GM19025 (cell line): ENCODE measurements around the gene PSAP.

Source experiments
- ATAC-seq: cut with Tn5 transposase; IDR thresholded peaks from one replicate; pipeline ENCODE4 v1.9.1; 2021; ENCODE audit warnings: mild to moderate bottlenecking, low read depth, moderate library complexity; ENCODE audit not compliant: unreplicated experiment

The PSAP gene

DNA sequence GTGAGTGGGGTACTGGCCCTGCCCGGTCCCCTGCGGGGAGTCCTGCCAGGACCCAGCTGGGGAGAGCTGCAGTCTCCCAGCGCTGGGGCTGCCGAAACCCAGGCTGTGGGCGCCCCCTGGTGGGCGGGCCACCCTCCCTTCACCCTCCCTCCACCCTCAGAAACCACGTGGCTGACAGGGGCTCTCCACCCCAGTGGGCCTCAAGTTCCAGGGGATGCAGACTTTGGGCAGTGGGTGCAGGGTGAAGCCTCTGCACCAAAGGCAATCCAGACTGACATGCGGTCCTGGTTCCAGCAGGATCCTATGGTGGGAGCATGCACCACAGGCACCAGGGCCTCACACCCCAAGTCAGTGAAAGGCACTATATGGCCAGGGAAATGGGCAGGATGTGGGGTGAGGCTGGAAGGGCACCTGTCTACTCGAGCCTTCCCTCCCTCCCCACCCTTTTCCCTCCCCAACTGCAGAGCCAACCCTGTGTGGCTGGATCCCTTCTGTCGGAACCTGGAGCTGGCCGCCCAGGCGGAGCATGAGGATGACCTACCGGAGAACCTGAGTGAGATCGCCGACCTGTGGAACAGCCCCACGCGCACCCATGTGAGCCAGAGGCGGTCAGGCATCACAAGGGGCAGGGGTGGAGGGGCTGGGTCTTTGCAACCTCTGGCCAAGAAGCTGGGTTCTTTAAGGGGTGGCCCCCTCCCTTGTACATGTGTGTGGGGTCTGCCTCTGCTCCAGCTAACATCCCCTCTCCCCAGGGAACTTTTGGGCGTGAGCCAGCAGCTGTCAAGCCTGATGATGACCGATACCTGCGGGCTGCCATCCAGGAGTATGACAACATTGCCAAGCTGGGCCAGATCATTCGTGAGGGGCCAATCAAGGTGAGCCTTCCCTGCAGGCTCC, 38.8 kb downstream of the PSAP start:
- ATAC-seq, result peak; percentile 73

DNA sequence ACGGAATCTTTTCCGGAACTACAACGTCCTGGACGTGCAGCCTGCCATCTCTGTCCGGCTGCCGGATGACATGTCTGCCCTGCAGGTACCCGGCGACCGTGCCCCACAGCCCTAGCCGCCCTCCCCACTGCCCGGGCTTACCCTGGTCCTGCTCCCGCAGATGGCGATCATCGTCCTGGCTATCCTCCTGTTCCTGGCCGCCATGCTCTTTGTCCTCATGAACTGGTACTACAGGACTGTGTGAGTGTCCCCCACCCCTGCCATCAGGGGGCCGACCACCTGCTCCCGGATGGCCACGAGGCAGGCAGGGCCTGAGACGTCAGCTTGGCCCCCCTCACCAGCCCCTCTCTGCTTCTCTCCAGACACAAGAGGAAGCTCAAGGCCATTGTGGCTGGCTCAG, 39.7 kb downstream of the PSAP start:
- ATAC-seq, result no peak

- no peak for ATAC-seq
Observed at GRCh38 chr10:71810048-71810750, 40.9 kb downstream of the PSAP start.

DNA sequence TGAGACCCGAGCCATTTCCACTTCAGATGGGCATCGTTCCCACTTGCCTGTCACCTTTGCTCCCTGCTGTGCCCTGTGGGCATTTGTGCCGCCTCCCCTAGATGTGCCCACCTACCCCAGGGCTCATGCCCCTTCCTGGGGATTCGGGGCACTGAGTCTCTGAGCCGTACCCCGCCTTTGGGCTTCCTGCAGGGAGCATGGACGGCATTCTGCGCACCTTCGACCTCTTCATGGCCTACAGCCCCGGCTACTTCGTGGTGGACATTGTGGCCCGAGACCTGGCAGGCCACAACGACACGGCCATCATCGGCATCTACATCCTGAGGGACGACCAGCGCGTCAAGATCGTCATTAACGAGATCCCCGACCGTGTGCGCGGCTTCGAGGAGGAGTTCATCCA, 41.4 kb downstream of the PSAP start:
- ATAC-seq, result no peak

GRCh38 chr10:71807557-71808510, 43.2 kb downstream of the PSAP start:
- no peak for ATAC-seq

DNA sequence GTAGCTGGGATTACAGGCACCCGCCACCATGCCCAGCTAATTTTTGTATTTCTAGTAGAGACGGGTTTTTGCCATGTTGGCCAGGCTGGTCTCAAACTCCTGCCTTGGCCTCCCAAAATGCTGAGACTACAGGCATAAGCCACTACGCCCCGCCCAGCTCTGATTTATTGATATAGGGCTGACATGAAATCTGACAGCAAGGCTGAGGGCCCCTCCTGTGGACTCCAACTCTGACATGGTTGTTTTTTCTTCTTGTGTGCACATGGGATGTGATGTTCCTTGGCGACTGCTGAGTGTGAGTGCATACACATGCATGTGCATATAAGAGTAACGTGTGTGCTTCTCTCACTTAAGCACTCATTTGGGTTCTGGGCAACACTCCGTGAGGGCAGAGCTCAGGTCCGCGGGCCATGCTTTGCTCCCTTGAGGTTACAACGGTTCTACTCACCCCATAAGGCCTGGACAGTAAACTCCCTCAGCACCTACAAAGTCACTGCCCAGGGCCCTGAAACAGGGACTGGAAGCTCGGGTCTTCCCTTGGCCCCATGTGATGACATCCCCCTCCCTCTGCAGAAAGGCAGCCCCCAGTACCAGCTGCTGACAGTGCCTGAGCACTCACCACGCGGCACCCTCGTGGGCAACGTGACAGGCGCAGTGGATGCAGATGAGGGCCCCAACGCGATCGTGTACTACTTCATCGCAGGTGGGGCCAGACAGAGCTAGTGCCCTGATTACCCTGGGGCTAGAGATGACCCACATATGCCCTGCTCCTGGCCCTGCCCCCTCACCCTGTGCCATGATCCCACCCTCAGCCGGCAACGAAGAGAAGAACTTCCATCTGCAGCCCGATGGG, 44.1 kb downstream of the PSAP start:
- no peak for ATAC-seq

- ATAC-seq, result no peak
Observed at GRCh38 chr10:71805776-71806703, 45.0 kb downstream of the PSAP start.

DNA sequence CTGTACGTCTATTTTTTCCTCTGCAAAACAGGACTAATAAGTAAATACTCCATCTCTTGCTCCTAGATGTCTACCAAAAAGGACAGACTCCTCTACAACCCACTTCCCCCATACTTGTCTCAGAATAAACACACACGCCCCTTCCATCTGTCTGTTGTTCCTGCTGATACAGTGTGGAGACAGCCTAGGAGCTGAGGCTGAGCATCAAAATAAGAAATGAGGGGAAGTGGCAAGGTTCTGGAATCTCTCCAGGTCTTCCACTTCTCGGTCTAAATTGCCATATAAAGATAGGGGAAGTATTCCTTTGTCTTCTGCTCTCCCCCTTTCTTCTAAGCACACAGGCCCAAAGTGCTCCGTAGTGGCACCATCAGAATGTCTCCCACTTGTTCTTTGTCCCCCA, 47.0 kb downstream of the PSAP start:
- no peak for ATAC-seq

- no peak for ATAC-seq
Observed at GRCh38 chr10:71802715-71803488, 48.1 kb downstream of the PSAP start.

GRCh38 chr10:71802235-71802634, 48.8 kb downstream of the PSAP start:
- ATAC-seq, result no peak

DNA sequence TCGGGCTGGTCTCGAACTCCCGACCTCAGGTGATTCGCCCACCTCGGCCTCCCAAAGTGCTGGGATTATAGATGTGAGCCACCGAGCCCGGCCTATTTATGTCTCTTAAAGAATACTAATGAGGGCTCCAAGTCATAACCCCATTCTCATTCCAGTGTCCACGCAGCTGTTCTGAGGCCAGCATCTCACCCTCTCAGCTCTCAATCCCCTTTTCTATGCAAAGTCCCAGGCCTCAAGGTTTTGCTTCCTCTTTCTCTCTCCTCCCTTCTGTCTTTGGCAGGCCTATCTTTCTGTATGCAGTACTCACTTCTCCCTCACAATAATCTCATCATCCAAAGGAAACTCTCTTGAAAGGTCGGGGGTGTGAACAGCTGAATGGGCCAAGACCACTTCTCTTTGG, 49.7 kb downstream of the PSAP start:
- ATAC-seq, result no peak

GRCh38 chr10:71799608-71800453, 51.2 kb downstream of the PSAP start:
- ATAC-seq, result no peak

DNA sequence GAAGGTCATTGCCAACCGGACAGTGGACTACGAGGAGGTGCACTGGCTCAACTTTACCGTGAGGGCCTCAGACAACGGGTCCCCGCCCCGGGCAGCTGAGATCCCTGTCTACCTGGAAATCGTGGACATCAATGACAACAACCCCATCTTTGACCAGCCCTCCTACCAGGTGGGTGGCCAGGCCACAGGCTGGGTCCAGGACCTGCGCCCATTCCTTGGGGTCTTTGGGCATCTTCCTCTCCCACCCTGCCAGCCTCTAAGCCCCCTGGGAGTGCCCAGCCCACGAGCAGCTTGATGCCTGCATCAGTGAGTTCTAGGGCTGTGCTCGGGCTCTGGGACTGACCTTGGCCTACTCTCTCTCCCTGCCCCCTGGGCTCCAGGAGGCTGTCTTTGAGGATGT, 51.9 kb downstream of the PSAP start:
- no peak for ATAC-seq

DNA sequence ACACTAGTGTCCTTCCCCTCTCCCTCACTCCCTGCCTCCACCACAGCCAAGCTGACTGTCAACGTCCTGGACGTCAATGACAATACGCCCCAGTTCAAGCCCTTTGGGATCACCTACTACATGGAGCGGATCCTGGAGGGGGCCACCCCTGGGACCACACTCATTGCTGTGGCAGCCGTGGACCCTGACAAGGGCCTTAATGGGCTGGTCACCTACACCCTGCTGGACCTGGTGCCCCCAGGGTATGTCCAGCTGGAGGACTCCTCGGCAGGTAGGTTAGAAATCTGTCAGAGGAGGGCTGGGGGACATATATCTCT, 52.8 kb downstream of the PSAP start:
- no peak for ATAC-seq

DNA sequence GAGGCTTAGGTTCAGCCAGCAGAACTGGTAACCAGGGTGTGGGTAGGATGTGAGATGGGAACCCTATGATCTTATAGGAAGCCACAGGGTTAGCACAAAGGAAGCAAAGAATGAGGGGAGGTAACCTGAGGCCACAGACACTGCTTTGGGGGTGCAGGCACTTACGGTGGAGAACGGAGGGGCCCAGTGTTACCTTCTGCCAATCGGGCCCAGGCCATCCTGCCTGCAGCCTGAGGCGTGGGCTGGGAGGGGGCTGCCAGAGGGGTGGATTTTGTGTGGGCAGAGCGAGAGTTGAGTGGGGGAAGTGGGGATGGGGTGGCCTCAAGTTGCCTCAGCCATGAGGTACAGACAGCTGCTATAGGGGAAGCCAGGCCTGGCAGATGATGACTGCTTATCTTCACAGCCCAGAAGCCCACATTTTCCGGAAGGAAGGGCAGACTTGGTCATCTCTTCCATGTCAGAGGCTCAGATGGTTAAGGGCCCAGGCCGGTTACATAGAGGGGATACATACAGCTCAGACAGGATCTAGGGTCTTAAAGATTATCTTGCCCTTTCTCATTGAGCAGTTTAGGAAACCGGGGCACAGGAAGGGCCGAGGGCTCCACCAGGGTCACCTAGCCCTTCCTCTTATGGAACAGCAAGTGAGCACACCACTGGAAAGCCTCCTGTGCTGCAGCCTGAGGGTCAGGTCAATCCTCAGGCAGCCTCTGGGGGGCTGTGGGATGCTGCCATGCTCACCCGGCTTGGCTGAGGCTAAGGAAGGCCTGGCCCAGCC, 53.3 kb downstream of the PSAP start:
- no peak for ATAC-seq

- no peak for ATAC-seq
Observed at GRCh38 chr10:71796749-71797405, 54.2 kb downstream of the PSAP start.
